ENCODE measurements around the gene RGS2. TPM values are rescaled to one million over a fixed set of nuclear protein-coding genes. Genes with fewer than 3 reads are reported as not detected.

RGS2 gene
- 51.6 to 55.2 TPM (median 54.4 TPM) in 3 replicates for total RNA-seq

- peak; percentile 84 to 90 for DNase-seq (ENCODE audit: low spot score in 2 of 2, unreplicated experiment in 2 of 2)
- Mint-ChIP-seq H3K4me1 (peaks cover 47% of the 10 kb centered on the region), H3K4me3 (peak within 1 kb of the TSS; percentile 95), H3K27me3 (ENCODE audit: low read depth) (no peaks in the 10 kb centered on the region), H3K9me3 (no peaks in the 10 kb centered on the region), H3K36me3 (peaks cover 7% of the 10 kb centered on the region), H3K27ac (peak within 1 kb of the TSS; percentile 97)
- no peak for TF ChIP-seq CTCF (IDR thresholded peaks at IDR 0.05; ENCODE audit: unreplicated experiment)
Observed at GRCh38 chr1:192808518-192809306, at the start of gene RGS2. TSS of gene RGS2 (plus strand) at chr1:192809039. CDS start at chr1:192809072, 33 bp downstream.

GRCh38 chr1:192759104-192759503 is 49.7 kb upstream of the RGS2 start:
- H3K36me3 Mint-ChIP-seq = no peaks in the 10 kb centered on the region
- no peak overlapping the region for H3K27ac Mint-ChIP-seq
- H3K9me3 Mint-ChIP-seq = peaks cover 14% of the 10 kb centered on the region
- TF ChIP-seq CTCF (IDR thresholded peaks at IDR 0.05; ENCODE audit: unreplicated experiment) = no peak
- H3K4me3 Mint-ChIP-seq = no peak overlapping the region
- no peak for DNase-seq (ENCODE audit: low spot score in 2 of 2, unreplicated experiment in 2 of 2)
- no peaks in the 10 kb centered on the region for H3K27me3 Mint-ChIP-seq (ENCODE audit: low read depth)
- H3K4me1 Mint-ChIP-seq = peaks cover 13% of the 10 kb centered on the region

GRCh38 chr1:192762265-192762664 is 46.6 kb upstream of the RGS2 start:
- H3K9me3 Mint-ChIP-seq = peaks cover 14% of the 10 kb centered on the region
- H3K27me3 Mint-ChIP-seq (ENCODE audit: low read depth) = no peaks in the 10 kb centered on the region

GRCh38 chr1:192763243-192763642 is 45.6 kb upstream of the RGS2 start:
- H3K27ac Mint-ChIP-seq = no peak overlapping the region
- H3K36me3 Mint-ChIP-seq = no peaks in the 10 kb centered on the region
- no peaks in the 10 kb centered on the region for H3K27me3 Mint-ChIP-seq (ENCODE audit: low read depth)
- no peak for DNase-seq (ENCODE audit: low spot score in 2 of 2, unreplicated experiment in 2 of 2)
- TF ChIP-seq CTCF (IDR thresholded peaks at IDR 0.05; ENCODE audit: unreplicated experiment) = no peak
- no peak overlapping the region for H3K4me3 Mint-ChIP-seq
- H3K4me1 Mint-ChIP-seq = peaks cover 26% of the 10 kb centered on the region
- H3K9me3 Mint-ChIP-seq = peaks cover 9% of the 10 kb centered on the region

More at GRCh38 chr1:192762265-192762664, 46.6 kb upstream of the RGS2 start:
- Mint-ChIP-seq H3K27ac (peak overlapping the region; percentile 7), H3K4me3 (no peak overlapping the region), H3K4me1 (peaks cover 18% of the 10 kb centered on the region), H3K36me3 (no peaks in the 10 kb centered on the region)
- TF ChIP-seq CTCF (IDR thresholded peaks at IDR 0.05; ENCODE audit: unreplicated experiment) = no peak
- no peak for DNase-seq (ENCODE audit: low spot score in 2 of 2, unreplicated experiment in 2 of 2)

- peaks cover 28% of the 10 kb centered on the region for H3K4me1 Mint-ChIP-seq
- H3K4me3 Mint-ChIP-seq = no peak overlapping the region
- no peak for DNase-seq (ENCODE audit: low spot score in 2 of 2, unreplicated experiment in 2 of 2)
- peaks cover 7% of the 10 kb centered on the region for H3K9me3 Mint-ChIP-seq
- no peaks in the 10 kb centered on the region for H3K36me3 Mint-ChIP-seq
- no peak for TF ChIP-seq CTCF (IDR thresholded peaks at IDR 0.05; ENCODE audit: unreplicated experiment)
- no peaks in the 10 kb centered on the region for H3K27me3 Mint-ChIP-seq (ENCODE audit: low read depth)
- H3K27ac Mint-ChIP-seq = no peak overlapping the region
Observed at GRCh38 chr1:192763756-192764155, 45.1 kb upstream of the RGS2 start.
